SU-DHL-6 (cell line): ENCODE data around the gene RBM15B.

Source experiments
- H2AFZ ChIP-seq: fragments of 200-600 bp; sonication (generic); 2 replicates; pipeline ENCODE4 v1.6.1; 2014; ENCODE audit warnings: low read depth, mild to moderate bottlenecking, moderate library complexity, mixed read lengths, antibody characterized with exemption, low read length; ENCODE audit not compliant: severe bottlenecking
- H3F3A ChIP-seq: fragments of 200-600 bp; shearing (Covaris generic); 2 replicates; pipeline ENCODE4 v1.6.0; 2016; ENCODE audit warnings: antibody characterized with exemption, mild to moderate bottlenecking; ENCODE audit not compliant: insufficient read depth
- H3K27ac ChIP-seq: fragments of 200-600 bp; sonication (generic); 2 replicates; pipeline ENCODE4 v1.5.1; 2016; ENCODE audit warnings: low read depth, mild to moderate bottlenecking, low read length, moderate library complexity, mixed read lengths
- H3K27me3 ChIP-seq: fragments of 200-600 bp; sonication (generic), shearing (Covaris generic); 2 replicates; pipeline ENCODE4 v1.6.0; 2014; ENCODE audit warnings: mild to moderate bottlenecking, low read length
- H3K36me3 ChIP-seq: fragments of 200-600 bp; sonication (generic); 2 replicates; pipeline ENCODE4 v1.6.1; 2014; ENCODE audit warnings: mild to moderate bottlenecking, low read length, mixed read lengths
- H3K4me2 ChIP-seq: fragments of 300-600, 200-600 bp; shearing (Covaris generic), sonication (generic); 2 replicates; pipeline ENCODE4 v1.6.0; 2014; ENCODE audit warnings: low read length, low read depth, mild to moderate bottlenecking; ENCODE audit not compliant: poor library complexity, severe bottlenecking
- H3K4me3 ChIP-seq: fragments of 200-600 bp; sonication (generic); 2 replicates; pipeline ENCODE4 v1.5.1; 2014; ENCODE audit warnings: antibody characterized with exemption, low read length, mild to moderate bottlenecking, mixed read lengths; ENCODE audit not compliant: insufficient read depth, poor library complexity, severe bottlenecking
- H3K79me2 ChIP-seq: fragments of 200-600 bp; sonication (generic); 2 replicates; pipeline ENCODE4 v1.6.1; 2014; ENCODE audit warnings: mild to moderate bottlenecking, low read length, moderate library complexity; ENCODE audit not compliant: insufficient read depth
- H3K9ac ChIP-seq: fragments of 200-600 bp; sonication (generic); 2 replicates; pipeline ENCODE4 v1.7.0; 2014; ENCODE audit warnings: mild to moderate bottlenecking, low read length
- H3K9me2 ChIP-seq: fragments of 200-600 bp; sonication (generic); replicated peaks from 2 replicates; pipeline ENCODE4 v1.6.1; 2014; ENCODE audit warnings: low read length; ENCODE audit not compliant: insufficient read depth
- H3K9me3 ChIP-seq: fragments of 200-600 bp; sonication (generic); 2 replicates; pipeline ENCODE4 v1.6.1; 2014; ENCODE audit warnings: low read length, mixed read lengths; ENCODE audit not compliant: insufficient read depth
- H4K20me1 ChIP-seq: fragments of 200-600 bp; sonication (generic); 2 replicates; pipeline ENCODE4 v1.6.1; 2014; ENCODE audit warnings: low read depth, mild to moderate bottlenecking, antibody characterized with exemption, low read length, moderate library complexity, mixed read lengths
- EZH2phosphoT487 ChIP-seq: fragments of 200-600 bp; sonication (generic), shearing (Covaris generic); conservative IDR thresholded peaks from 2 replicates; pipeline ENCODE4 v1.6.1; 2018; ENCODE audit warnings: mild to moderate bottlenecking, antibody characterized with exemption, low read length, moderate library complexity, mixed read lengths
- TF ChIP-seq, protein P1 (sequence below): fragments of 200-600 bp; sonication (generic); IDR thresholded peaks from one replicate; pipeline ENCODE4 v1.5.1; 2017; ENCODE audit warnings: antibody characterized with exemption, mild to moderate bottlenecking, low read length, moderate library complexity; ENCODE audit not compliant: insufficient read depth, poor library complexity, severe bottlenecking

The RBM15B gene

DNA sequence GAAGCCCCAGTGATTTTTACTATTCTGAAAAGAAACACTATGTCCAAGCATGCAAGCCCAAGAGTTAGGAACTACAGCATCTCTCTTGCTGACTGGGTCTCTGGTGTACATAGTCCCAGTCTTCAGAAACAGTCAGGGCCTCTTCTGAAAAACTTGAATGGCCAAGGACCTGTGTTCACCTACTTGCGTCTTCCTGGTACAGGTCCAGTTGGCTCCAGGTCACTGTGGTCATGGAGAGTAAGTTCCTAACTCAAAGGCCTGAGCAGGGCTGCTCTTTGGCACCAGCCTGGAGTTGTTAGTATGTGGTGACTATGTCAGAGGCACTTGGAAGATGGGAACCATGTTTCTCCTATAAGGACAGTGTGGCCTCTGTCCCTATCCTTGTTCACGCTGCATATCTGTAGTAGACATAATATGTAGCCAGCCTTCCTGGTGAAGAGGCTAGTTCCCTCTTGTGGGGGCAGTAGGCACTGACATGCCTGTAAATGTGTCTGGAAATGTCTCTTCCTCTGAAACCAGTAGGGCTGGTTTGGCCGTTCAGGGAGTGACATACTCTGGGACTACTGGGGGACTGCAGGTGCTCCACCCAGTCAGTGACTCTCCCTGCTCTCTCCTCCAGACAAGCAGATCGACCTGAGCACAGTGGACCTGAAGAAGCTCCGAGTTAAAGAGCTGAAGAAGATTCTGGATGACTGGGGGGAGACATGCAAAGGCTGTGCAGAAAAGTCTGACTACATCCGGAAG, 2.6 kb upstream of the RBM15B start:
- no peak for TF ChIP-seq EZH2phosphoT487
- TF ChIP-seq, protein P1, sequence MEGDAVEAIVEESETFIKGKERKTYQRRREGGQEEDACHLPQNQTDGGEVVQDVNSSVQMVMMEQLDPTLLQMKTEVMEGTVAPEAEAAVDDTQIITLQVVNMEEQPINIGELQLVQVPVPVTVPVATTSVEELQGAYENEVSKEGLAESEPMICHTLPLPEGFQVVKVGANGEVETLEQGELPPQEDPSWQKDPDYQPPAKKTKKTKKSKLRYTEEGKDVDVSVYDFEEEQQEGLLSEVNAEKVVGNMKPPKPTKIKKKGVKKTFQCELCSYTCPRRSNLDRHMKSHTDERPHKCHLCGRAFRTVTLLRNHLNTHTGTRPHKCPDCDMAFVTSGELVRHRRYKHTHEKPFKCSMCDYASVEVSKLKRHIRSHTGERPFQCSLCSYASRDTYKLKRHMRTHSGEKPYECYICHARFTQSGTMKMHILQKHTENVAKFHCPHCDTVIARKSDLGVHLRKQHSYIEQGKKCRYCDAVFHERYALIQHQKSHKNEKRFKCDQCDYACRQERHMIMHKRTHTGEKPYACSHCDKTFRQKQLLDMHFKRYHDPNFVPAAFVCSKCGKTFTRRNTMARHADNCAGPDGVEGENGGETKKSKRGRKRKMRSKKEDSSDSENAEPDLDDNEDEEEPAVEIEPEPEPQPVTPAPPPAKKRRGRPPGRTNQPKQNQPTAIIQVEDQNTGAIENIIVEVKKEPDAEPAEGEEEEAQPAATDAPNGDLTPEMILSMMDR = no peak
- peaks cover 48% of the 10 kb centered on the region for H3K79me2 ChIP-seq
- peak overlapping the region; percentile 26 for H3K4me2 ChIP-seq
- no peaks in the 10 kb centered on the region for H3K27me3 ChIP-seq
- no peaks in the 10 kb centered on the region for H3K9me3 ChIP-seq
- no peak overlapping the region for H3K4me3 ChIP-seq
- no peaks in the 10 kb centered on the region for H4K20me1 ChIP-seq
- peaks cover 47% of the 10 kb centered on the region for H3F3A ChIP-seq
- 0 out of 2 replicates have a peak overlapping the region, but pooled peaks have one; percentile 24 for H3K27ac ChIP-seq
- H2AFZ ChIP-seq = no peak overlapping the region
- no peaks in the 10 kb centered on the region for H3K9me2 ChIP-seq
- H3K9ac ChIP-seq = peak overlapping the region; percentile 90; the same call in 1 of the 2 replicates
- peaks cover 3% of the 10 kb centered on the region for H3K36me3 ChIP-seq

DNA sequence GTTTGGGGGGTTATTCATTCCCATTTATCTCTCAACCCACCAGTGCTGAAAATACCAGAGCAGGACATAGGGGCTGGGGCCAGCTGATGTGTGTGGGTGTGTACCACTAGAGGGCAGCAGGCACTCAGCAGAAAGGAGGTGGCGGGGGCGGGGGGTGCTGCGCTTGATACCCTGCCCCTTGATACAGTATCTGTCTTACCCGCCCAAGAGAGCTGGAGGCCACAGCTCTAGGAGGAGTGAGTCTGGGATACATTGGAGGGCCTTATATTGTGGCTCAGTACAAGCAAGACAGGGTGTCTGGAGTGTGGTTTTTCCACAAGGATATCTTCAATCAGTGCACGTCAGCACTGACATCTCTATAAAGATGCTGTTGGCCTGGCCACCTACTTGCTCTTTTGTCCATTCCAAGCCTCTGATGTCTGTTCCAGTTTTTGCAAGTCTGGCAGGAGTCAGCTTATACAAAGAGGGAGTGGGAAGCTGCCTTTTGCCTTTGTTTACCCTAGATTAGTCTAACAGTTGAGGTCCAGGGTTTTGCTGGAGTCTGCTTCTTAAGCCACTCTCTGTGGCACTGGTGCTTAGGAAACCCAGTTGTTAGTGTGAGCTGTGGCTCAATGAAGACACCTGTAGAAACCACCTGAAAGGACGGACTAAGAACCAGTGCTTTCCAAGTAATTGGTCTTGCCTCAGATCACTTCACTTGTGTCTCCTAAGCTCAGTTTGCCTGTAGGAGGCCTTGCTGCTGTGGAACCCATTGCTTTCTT, 1.5 kb upstream of the RBM15B start:
- no peak overlapping the region for H2AFZ ChIP-seq
- H3K36me3 ChIP-seq = peaks cover 3% of the 10 kb centered on the region
- H3K9me3 ChIP-seq = no peaks in the 10 kb centered on the region
- no peak for TF ChIP-seq EZH2phosphoT487
- TF ChIP-seq, protein P1 = peak; percentile 86
- H3K27me3 ChIP-seq = no peaks in the 10 kb centered on the region
- H3F3A ChIP-seq = peaks cover 47% of the 10 kb centered on the region
- no peaks in the 10 kb centered on the region for H3K9me2 ChIP-seq
- peak overlapping the region; percentile 75; the same call in 1 of the 2 replicates for H3K9ac ChIP-seq
- H3K4me2 ChIP-seq = peak overlapping the region; percentile 77
- no peak overlapping the region for H3K4me3 ChIP-seq
- H3K79me2 ChIP-seq = peaks cover 60% of the 10 kb centered on the region
- H3K27ac ChIP-seq = peak overlapping the region; percentile 63
- no peaks in the 10 kb centered on the region; the same call in 1 of the 2 replicates for H4K20me1 ChIP-seq

- H3K9ac ChIP-seq = peak overlapping the region; percentile 75
- peak overlapping the region; percentile 49 for H3K4me3 ChIP-seq
- no peaks in the 10 kb centered on the region for H3K9me2 ChIP-seq
- no peaks in the 10 kb centered on the region for H3K9me3 ChIP-seq
- peak overlapping the region; percentile 32 for H2AFZ ChIP-seq
- peaks cover 3% of the 10 kb centered on the region for H3K36me3 ChIP-seq
- H3K4me2 ChIP-seq = peak overlapping the region; percentile 77
- H3F3A ChIP-seq = peaks cover 46% of the 10 kb centered on the region
- TF ChIP-seq, protein P1 = peak; percentile 63
- TF ChIP-seq EZH2phosphoT487 = no peak
- peaks cover 66% of the 10 kb centered on the region for H3K79me2 ChIP-seq
- H3K27me3 ChIP-seq = no peaks in the 10 kb centered on the region
- peak overlapping the region; percentile 63 for H3K27ac ChIP-seq
- H4K20me1 ChIP-seq = no peaks in the 10 kb centered on the region; the same call in 1 of the 2 replicates
These were observed 625 bp upstream of the RBM15B start for GRCh38 chr3:51390246-51391074.
